Measurements from ENCODE around the gene EPC2.
"Not testable (repeated sequence)": the region's sequence is repeated elsewhere in the genome, so short reads cannot be mapped to it uniquely, and the experiment has no call there.

The EPC2 gene

GRCh38 chr2:148653437-148653836, 8.9 kb downstream of the EPC2 start:
- H3K4me3 ChIP-seq (ENCODE audit: low read length): no peak overlapping the region
- no peaks in the 10 kb centered on the region for H3K9me3 ChIP-seq (ENCODE audit: control insufficient read depth, insufficient read depth, low read length)
- H3K4me1 ChIP-seq (ENCODE audit: control insufficient read depth, insufficient read depth, low read length): no peaks in the 10 kb centered on the region; the same call in 1 of the 2 replicates
- DNase-seq (ENCODE audit: low read depth, low spot score): no peak
- no peak overlapping the region for H3K27ac ChIP-seq (ENCODE audit: low read length)
- H3K36me3 ChIP-seq (ENCODE audit: control insufficient read depth, insufficient read depth, low read length): no peaks in the 10 kb centered on the region
- WGBS (ENCODE audit: insufficient coverage, insufficient read length): no CpG with 5 or more reads among the region's 2 CpGs
- no peaks in the 10 kb centered on the region for H3K27me3 ChIP-seq (ENCODE audit: control insufficient read depth, insufficient read depth, low read length)

GRCh38 chr2:148654435-148654834, 9.9 kb downstream of the EPC2 start:
- WGBS (ENCODE audit: insufficient coverage, insufficient read length): no CpG with 5 or more reads among the region's 6 CpGs
- DNase-seq (ENCODE audit: low read depth, low spot score): no peak
- no peaks in the 10 kb centered on the region for H3K27me3 ChIP-seq (ENCODE audit: control insufficient read depth, insufficient read depth, low read length)
- H3K4me1 ChIP-seq (ENCODE audit: control insufficient read depth, insufficient read depth, low read length): no peaks in the 10 kb centered on the region; the same call in 1 of the 2 replicates
- no peaks in the 10 kb centered on the region for H3K36me3 ChIP-seq (ENCODE audit: control insufficient read depth, insufficient read depth, low read length)
- H3K27ac ChIP-seq (ENCODE audit: low read length): no peak overlapping the region
- no peak overlapping the region for H3K4me3 ChIP-seq (ENCODE audit: low read length)
- H3K9me3 ChIP-seq (ENCODE audit: control insufficient read depth, insufficient read depth, low read length): no peaks in the 10 kb centered on the region

- WGBS (ENCODE audit: insufficient coverage, insufficient read length): no CpG with 5 or more reads among the region's 1 CpG
- Histone ChIP-seq H3K27ac (ENCODE audit: low read length) (no peak overlapping the region), H3K9me3 (ENCODE audit: control insufficient read depth, insufficient read depth, low read length) (no peaks in the 10 kb centered on the region), H3K27me3 (ENCODE audit: control insufficient read depth, insufficient read depth, low read length) (no peaks in the 10 kb centered on the region), H3K4me1 (ENCODE audit: control insufficient read depth, insufficient read depth, low read length) (no peaks in the 10 kb centered on the region; the same call in 1 of the 2 replicates), H3K4me3 (ENCODE audit: low read length) (no peak overlapping the region), H3K36me3 (ENCODE audit: control insufficient read depth, insufficient read depth, low read length) (no peaks in the 10 kb centered on the region)
- no peak for DNase-seq (ENCODE audit: low read depth, low spot score)
These were observed 12.0 kb downstream of the EPC2 start for GRCh38 chr2:148656516-148656915.

GRCh38 chr2:148658807-148659722, 14.5 kb downstream of the EPC2 start:
- WGBS (ENCODE audit: insufficient coverage, insufficient read length): no CpG with 5 or more reads among the region's 2 CpGs
- no peak for DNase-seq (ENCODE audit: low read depth, low spot score)

GRCh38 chr2:148660999-148661398, 16.4 kb downstream of the EPC2 start:
- H3K27me3 ChIP-seq (ENCODE audit: control insufficient read depth, insufficient read depth, low read length): no peaks in the 10 kb centered on the region
- DNase-seq (ENCODE audit: low read depth, low spot score): no peak
- no peaks in the 10 kb centered on the region for H3K9me3 ChIP-seq (ENCODE audit: control insufficient read depth, insufficient read depth, low read length)
- H3K36me3 ChIP-seq (ENCODE audit: control insufficient read depth, insufficient read depth, low read length): no peaks in the 10 kb centered on the region
- H3K27ac ChIP-seq (ENCODE audit: low read length): no peak overlapping the region
- no peaks in the 10 kb centered on the region; the same call in 1 of the 2 replicates for H3K4me1 ChIP-seq (ENCODE audit: control insufficient read depth, insufficient read depth, low read length)
- H3K4me3 ChIP-seq (ENCODE audit: low read length): no peak overlapping the region

More at GRCh38 chr2:148658807-148659722, 14.5 kb downstream of the EPC2 start:
- Histone ChIP-seq H3K36me3 (ENCODE audit: control insufficient read depth, insufficient read depth, low read length) (no peaks in the 10 kb centered on the region), H3K4me1 (ENCODE audit: control insufficient read depth, insufficient read depth, low read length) (no peaks in the 10 kb centered on the region; the same call in 1 of the 2 replicates), H3K27ac (ENCODE audit: low read length) (no peak overlapping the region), H3K4me3 (ENCODE audit: low read length) (no peak overlapping the region), H3K27me3 (ENCODE audit: control insufficient read depth, insufficient read depth, low read length) (no peaks in the 10 kb centered on the region), H3K9me3 (ENCODE audit: control insufficient read depth, insufficient read depth, low read length) (no peaks in the 10 kb centered on the region)

- not testable (repeated sequence) for H3K9me3 ChIP-seq (ENCODE audit: control insufficient read depth, insufficient read depth, low read length); H3K27me3 ChIP-seq (ENCODE audit: control insufficient read depth, insufficient read depth, low read length); H3K36me3 ChIP-seq (ENCODE audit: control insufficient read depth, insufficient read depth, low read length); DNase-seq (ENCODE audit: low read depth, low spot score); H3K27ac ChIP-seq (ENCODE audit: low read length); H3K4me3 ChIP-seq (ENCODE audit: low read length); H3K4me1 ChIP-seq (ENCODE audit: control insufficient read depth, insufficient read depth, low read length)
- no CpG with 5 or more reads among the region's 8 CpGs for WGBS (ENCODE audit: insufficient coverage, insufficient read length)
These were observed 17.8 kb downstream of the EPC2 start for GRCh38 chr2:148662332-148662731.

GRCh38 chr2:148664229-148664628, 19.7 kb downstream of the EPC2 start:
- H3K27me3 ChIP-seq (ENCODE audit: control insufficient read depth, insufficient read depth, low read length): no peaks in the 10 kb centered on the region
- H3K9me3 ChIP-seq (ENCODE audit: control insufficient read depth, insufficient read depth, low read length): no peaks in the 10 kb centered on the region
- H3K36me3 ChIP-seq (ENCODE audit: control insufficient read depth, insufficient read depth, low read length): no peaks in the 10 kb centered on the region
- no peak for DNase-seq (ENCODE audit: low read depth, low spot score)
- no peaks in the 10 kb centered on the region for H3K4me1 ChIP-seq (ENCODE audit: control insufficient read depth, insufficient read depth, low read length)
- no CpG with 5 or more reads among the region's 8 CpGs for WGBS (ENCODE audit: insufficient coverage, insufficient read length)
- no peak overlapping the region for H3K4me3 ChIP-seq (ENCODE audit: low read length)
- no peak overlapping the region for H3K27ac ChIP-seq (ENCODE audit: low read length)

- no peaks in the 10 kb centered on the region for H3K36me3 ChIP-seq (ENCODE audit: control insufficient read depth, insufficient read depth, low read length)
- no peak overlapping the region for H3K4me3 ChIP-seq (ENCODE audit: low read length)
- H3K4me1 ChIP-seq (ENCODE audit: control insufficient read depth, insufficient read depth, low read length): 0 out of 2 replicates have a peak, but pooled peaks cover 2% of the 10 kb centered on the region
- no peaks in the 10 kb centered on the region for H3K9me3 ChIP-seq (ENCODE audit: control insufficient read depth, insufficient read depth, low read length)
- no peak for DNase-seq (ENCODE audit: low read depth, low spot score)
- H3K27me3 ChIP-seq (ENCODE audit: control insufficient read depth, insufficient read depth, low read length): no peaks in the 10 kb centered on the region
- H3K27ac ChIP-seq (ENCODE audit: low read length): no peak overlapping the region
These were observed 22.0 kb downstream of the EPC2 start for GRCh38 chr2:148666555-148666954.

- Histone ChIP-seq H3K27ac (ENCODE audit: low read length) (no peak overlapping the region), H3K27me3 (ENCODE audit: control insufficient read depth, insufficient read depth, low read length) (no peaks in the 10 kb centered on the region), H3K9me3 (ENCODE audit: control insufficient read depth, insufficient read depth, low read length) (no peaks in the 10 kb centered on the region), H3K4me3 (ENCODE audit: low read length) (no peak overlapping the region), H3K36me3 (ENCODE audit: control insufficient read depth, insufficient read depth, low read length) (no peaks in the 10 kb centered on the region), H3K4me1 (ENCODE audit: control insufficient read depth, insufficient read depth, low read length) (0 out of 2 replicates have a peak, but pooled peaks cover 2% of the 10 kb centered on the region)
- no CpG with 5 or more reads among the region's 4 CpGs for WGBS (ENCODE audit: insufficient coverage, insufficient read length)
- no peak for DNase-seq (ENCODE audit: low read depth, low spot score)
These were observed 22.7 kb downstream of the EPC2 start for GRCh38 chr2:148667113-148667836.

GRCh38 chr2:148670773-148671172, 26.2 kb downstream of the EPC2 start:
- H3K27me3 ChIP-seq (ENCODE audit: control insufficient read depth, insufficient read depth, low read length): no peaks in the 10 kb centered on the region
- no peak for DNase-seq (ENCODE audit: low read depth, low spot score)
- peaks cover 6% of the 10 kb centered on the region; the same call in 1 of the 2 replicates for H3K4me1 ChIP-seq (ENCODE audit: control insufficient read depth, insufficient read depth, low read length)
- H3K9me3 ChIP-seq (ENCODE audit: control insufficient read depth, insufficient read depth, low read length): no peaks in the 10 kb centered on the region
- H3K27ac ChIP-seq (ENCODE audit: low read length): no peak overlapping the region
- no peaks in the 10 kb centered on the region for H3K36me3 ChIP-seq (ENCODE audit: control insufficient read depth, insufficient read depth, low read length)
- WGBS (ENCODE audit: insufficient coverage, insufficient read length): no CpG with 5 or more reads among the region's 1 CpG
- no peak overlapping the region for H3K4me3 ChIP-seq (ENCODE audit: low read length)
